Astrocyte (in vitro differentiated cells and primary cell): ENCODE measurements around the gene CYP2B6.

Experiments used
- CTCF ChIP-seq: IDR thresholded peaks from 2 replicates; pipeline ENCODE4 v1.5.1; 2011; ENCODE audit warnings: low read depth, mild to moderate bottlenecking, inconsistent platforms, low read length, moderate library complexity; ENCODE audit not compliant: insufficient read depth
- EZH2 ChIP-seq: IDR thresholded peaks from 2 replicates; pipeline ENCODE4 v1.6.1; 2012; ENCODE audit warnings: mild to moderate bottlenecking, low read length, inconsistent platforms; ENCODE audit not compliant: insufficient read depth

GRCh38 chr19:41016488-41017071 is 25.5 kb downstream of the CYP2B6 start:
- no peak for TF ChIP-seq CTCF
- TF ChIP-seq EZH2, result no peak
